GM12878 (cell line): ENCODE data around the gene MS4A12. TPM values are rescaled to one million over a fixed set of nuclear protein-coding genes. Genes with fewer than 3 reads are reported as not detected.

ENCODE experiments used
- CEBPZ ChIP-seq: fragments of 150-350 bp; IDR thresholded peaks from 2 replicates; pipeline ENCODE4 v1.6.1; 2016; ENCODE audit warnings: low read depth, low read length
- CUX1 ChIP-seq: IDR thresholded peaks from 2 replicates; pipeline ENCODE4 v1.6.1; 2012; ENCODE audit warnings: improper control_type of control experiment, low read depth, low read length; ENCODE audit not compliant: insufficient replicate concordance
- DPF2 ChIP-seq: fragments of 450-650 bp; IDR thresholded peaks from 2 replicates; pipeline ENCODE4 v1.6.1; 2017; ENCODE audit warnings: mild to moderate bottlenecking
- EED ChIP-seq: sonication (generic); IDR thresholded peaks from 2 replicates; pipeline ENCODE4 v1.6.1; 2016; ENCODE audit warnings: antibody characterized with exemption, low read depth
- FOXM1 ChIP-seq: IDR thresholded peaks from 2 replicates; pipeline ENCODE4 v1.6.1; 2012; ENCODE audit warnings: low read depth, mild to moderate bottlenecking, inconsistent platforms, low read length, moderate library complexity
- GATAD2B ChIP-seq: fragments of 450-650 bp; conservative IDR thresholded peaks from 2 replicates; pipeline ENCODE4 v1.6.1; 2017; ENCODE audit warnings: low read depth, mild to moderate bottlenecking, moderate library complexity
- HCFC1 ChIP-seq: fragments of 150-350 bp; IDR thresholded peaks from 2 replicates; pipeline ENCODE4 v1.6.1; 2014; ENCODE audit warnings: low read length
- IKZF2 ChIP-seq, 2 experiments: fragments of 450-650 bp; IDR thresholded peaks; 2 replicates each; pipeline ENCODE4 v1.6.1; 2017; ENCODE audit warnings: mild to moderate bottlenecking in 2 of 2, moderate library complexity in 2 of 2
- IRF3 ChIP-seq: fragments of 450-650 bp; IDR thresholded peaks from 2 replicates; pipeline ENCODE4 v1.6.1; 2014; ENCODE audit warnings: mild to moderate bottlenecking
- IRF4 ChIP-seq: IDR thresholded peaks from 2 replicates; pipeline ENCODE4 v1.6.1; 2011; ENCODE audit warnings: low read depth, low read length
- KLF5 ChIP-seq: fragments of 450-650 bp; IDR thresholded peaks from 2 replicates; pipeline ENCODE4 v1.6.1; 2014; ENCODE audit warnings: mild to moderate bottlenecking; ENCODE audit not compliant: partially characterized antibody
- MXI1 ChIP-seq: fragments of 150-350 bp; IDR thresholded peaks from 2 replicates; pipeline ENCODE4 v1.6.1; 2011; ENCODE audit warnings: low read depth, mild to moderate bottlenecking, inconsistent platforms, low read length, improper control_type of control experiment
- NRF1 ChIP-seq: conservative IDR thresholded peaks from 2 replicates; pipeline ENCODE4 v1.6.1; 2011; ENCODE audit warnings: mild to moderate bottlenecking, low read depth, low read length, improper control_type of control experiment
- RUNX3 ChIP-seq: IDR thresholded peaks from 2 replicates; pipeline ENCODE4 v1.6.1; 2012; ENCODE audit warnings: low read length, inconsistent platforms
- SIN3A ChIP-seq: IDR thresholded peaks from 2 replicates; pipeline ENCODE4 v1.6.1; 2012; ENCODE audit warnings: low read depth, low read length, improper control_type of control experiment
- SRF ChIP-seq, 2 experiments: IDR thresholded peaks; 2 replicates each; pipeline ENCODE4 v1.6.1; 2011; ENCODE audit warnings: low read depth in 2 of 2, low read length in 2 of 2, mild to moderate bottlenecking in 1 of 2, moderate library complexity in 1 of 2
- STAT3 ChIP-seq: IDR thresholded peaks from 2 replicates; pipeline ENCODE4 v1.6.1; 2011; ENCODE audit warnings: low read depth, low read length, improper control_type of control experiment
- ZBTB4 ChIP-seq: fragments of 450-650 bp; formaldehyde crosslinking; IDR thresholded peaks from 2 replicates; pipeline ENCODE4 v1.4.0; 2022; ENCODE audit warnings: mild to moderate bottlenecking, moderate library complexity
- ZNF24 ChIP-seq: fragments of 450-650 bp; IDR thresholded peaks from 2 replicates; pipeline ENCODE4 v1.6.1; 2017; ENCODE audit warnings: antibody characterized with exemption, mild to moderate bottlenecking
- ZSCAN29 ChIP-seq: fragments of 450-650 bp; IDR thresholded peaks from 2 replicates; pipeline ENCODE4 v1.6.1; 2017; ENCODE audit warnings: mild to moderate bottlenecking, moderate library complexity
- polyA plus RNA-seq, 11 experiments: library from polyadenylated mRNA; depleted of rRNA in 4 of 11; unstranded in 6 of 11; stranded (reverse) in 5 of 11; fragments of >200 nt; fragmentation: Nextera tagmentation in 4 of 11; fragmentation: Illumina TruSeq in 1 of 11; extraction: Ambion mirVana in 4 of 11; extraction: Trizol in 1 of 11; gene quantifications; 1 replicate in 1 of 11; 2 replicates in 10 of 11; pipeline versions ENCODE4 v1.2.1 to v1.2.3, GENCODE V29; 2011 to 2016; ENCODE audit warnings: inconsistent platforms in 2 of 11, missing spikeins in 2 of 11, low read depth in 1 of 11
- total RNA-seq, 4 experiments: library from RNA; depleted of rRNA in 3 of 4; stranded (reverse); fragments of >200 nt in 3 of 4; fragmentation: Illumina TruSeq in 1 of 4; extraction: Trizol in 1 of 4; gene quantifications; 2 replicates each; pipeline versions ENCODE4 v1.2.1 to v1.2.3, GENCODE V29; 2013 to 2021

The MS4A12 gene
- total and polyA plus RNA-seq, 10 of the 15 experiments (the other 5 are each of a cell fraction or from before 2014, with no cell fraction given): 0.05 TPM; not detected in 9

GRCh38 chr11:60528934-60529333 lies 36.4 kb downstream of the MS4A12 start (continued):
- TF ChIP-seq CUX1 (no peak), IRF4 (peak; percentile 85; the same call in 1 of the 2 replicates), IRF3 (no peak), MXI1 (no peak), CEBPZ (no peak), GATAD2B (no peak), HCFC1 (no peak), SIN3A (no peak), IKZF2 (IDR thresholded peaks at IDR 0.05) (peak; percentile 67 to 71), STAT3 (no peak), EED (peak; percentile 84), SRF (IDR thresholded peaks at IDR 0.05; ENCODE audit: low read depth in 2 of 2, low read length in 2 of 2) (no peak), ZSCAN29 (no peak), RUNX3 (peak; percentile 68), KLF5 (no peak), ZBTB4 (CRISPR knock-in tag) (no peak), FOXM1 (0 out of 2 replicates have a peak, but pooled peaks have one; percentile 8), ZNF24 (no peak), NRF1 (no peak), DPF2 (no peak)
